ENCODE results near the gene CLTB. TPM values are rescaled to one million over a fixed set of nuclear protein-coding genes. Genes with fewer than 3 reads are reported as not detected.

The CLTB gene
- total RNA-seq, 4 donors from 2014 or later: 183 to 233 (median 197) TPM

GRCh38 chr5:176420086-176420485 is 3.7 kb upstream of the CLTB start:
- TF ChIP-seq EP300 (IDR thresholded peaks at IDR 0.05): no peak
- no peak for TF ChIP-seq CTCF (IDR thresholded peaks at IDR 0.05)
- no peak for TF ChIP-seq POLR2A (IDR thresholded peaks at IDR 0.05)
- WGBS, 2 donors: 80 to 87% methylated on average over 5 of the region's 5 CpGs

GRCh38 chr5:176418251-176418650 is 1.9 kb upstream of the CLTB start:
- Histone ChIP-seq H3K36me3 (no peaks in the 10 kb centered on the region), H3K27me3 (no peaks in the 10 kb centered on the region), H3K9me3 (no peaks in the 10 kb centered on the region), H3K4me3 (no peak overlapping the region), H3K27ac (no peak overlapping the region), H3K4me1 (peaks cover 0 to 33% (median 26%) of the 10 kb centered on the region in 4 donors)
- no peak for DNase-seq (ENCODE audit: low spot score in 2 of 2)
- TF ChIP-seq EP300 (IDR thresholded peaks at IDR 0.05): no peak
- TF ChIP-seq CTCF (IDR thresholded peaks at IDR 0.05): no peak
- WGBS, 2 donors: 90 to 91% methylated on average over 9 of the region's 9 CpGs

More at GRCh38 chr5:176420086-176420485, 3.7 kb upstream of the CLTB start:
- H3K27ac ChIP-seq: no peak overlapping the region
- no peak overlapping the region for H3K4me3 ChIP-seq
- no peak for DNase-seq (ENCODE audit: low spot score in 2 of 2)
- H3K4me1 ChIP-seq: peaks cover 0 to 15% (median 9%) of the 10 kb centered on the region in 4 donors
- no peaks in the 10 kb centered on the region for H3K36me3 ChIP-seq
- no peaks in the 10 kb centered on the region for H3K27me3 ChIP-seq
- H3K9me3 ChIP-seq: no peaks in the 10 kb centered on the region

GRCh38 chr5:176416965-176417364 is 626 bp upstream of the CLTB start:
- Histone ChIP-seq H3K9me3 (no peaks in the 10 kb centered on the region), H3K36me3 (no peaks in the 10 kb centered on the region), H3K27me3 (no peaks in the 10 kb centered on the region), H3K27ac (peak overlapping the region; percentile 69 to 95 (median 92)), H3K4me3 (peak overlapping the region in 3 of 4 donors; percentile 37 to 80 (median 70)), H3K4me1 (peaks cover 0 to 46% (median 27%) of the 10 kb centered on the region in 4 donors)
- TF ChIP-seq POLR2A (IDR thresholded peaks at IDR 0.05): no peak
- no peak for TF ChIP-seq CTCF (IDR thresholded peaks at IDR 0.05)
- no peak for TF ChIP-seq EP300 (IDR thresholded peaks at IDR 0.05)
- no peak for DNase-seq (ENCODE audit: low spot score in 2 of 2)
- WGBS, 2 donors: 69 to 75% methylated on average over 11 of the region's 11 CpGs

- peak overlapping the region; percentile 70 to 94 (median 85) for H3K4me3 ChIP-seq
- 64 to 70% methylated on average over 13 of the region's 13 CpGs for WGBS, 2 donors
- TF ChIP-seq EP300 (IDR thresholded peaks at IDR 0.05): no peak
These were observed 943 bp downstream of the CLTB start for GRCh38 chr5:176415240-176415951.

GRCh38 chr5:176414704-176415103 is 1.6 kb downstream of the CLTB start:
- H3K27me3 ChIP-seq: no peaks in the 10 kb centered on the region
- H3K9me3 ChIP-seq: no peaks in the 10 kb centered on the region
- TF ChIP-seq EP300 (IDR thresholded peaks at IDR 0.05) (no peak), POLR2A (IDR thresholded peaks at IDR 0.05) (no peak), CTCF (IDR thresholded peaks at IDR 0.05) (no peak)
- no peak for DNase-seq (ENCODE audit: low spot score in 2 of 2)
- H3K36me3 ChIP-seq: peaks cover 0 to 12% (median 0%) of the 10 kb centered on the region in 3 donors
- peak overlapping the region in 3 of 4 donors; percentile 94 to 97 (median 95) for H3K27ac ChIP-seq
- peaks cover 0 to 67% (median 27%) of the 10 kb centered on the region in 4 donors for H3K4me1 ChIP-seq
- WGBS, 2 donors: 58 to 70% methylated on average over 3 of the region's 3 CpGs
- H3K4me3 ChIP-seq: peak overlapping the region in 2 of 4 donors; percentile 80 to 90

More at GRCh38 chr5:176415240-176415951, 943 bp downstream of the CLTB start:
- no peak for DNase-seq (ENCODE audit: low spot score in 2 of 2)
- Histone ChIP-seq H3K4me1 (peaks cover 0 to 61% (median 27%) of the 10 kb centered on the region in 4 donors), H3K27ac (peak overlapping the region; percentile 69 to 97 (median 94)), H3K27me3 (no peaks in the 10 kb centered on the region), H3K36me3 (peaks cover 0 to 6% (median 0%) of the 10 kb centered on the region in 3 donors), H3K9me3 (no peaks in the 10 kb centered on the region)

Data from tibial nerve (tissue), 4 donors.